GM19351 (cell line): ENCODE results near the gene TBC1D2.

Experiments
- ATAC-seq: cut with Tn5 transposase; IDR thresholded peaks from one replicate; pipeline ENCODE4 v1.9.1; 2021; ENCODE audit warnings: mild to moderate bottlenecking, moderate library complexity; ENCODE audit not compliant: unreplicated experiment

TBC1D2 gene

GRCh38 chr9:98219364-98219716 is 36.1 kb downstream of the TBC1D2 start:
- no peak for ATAC-seq

- ATAC-seq, result no peak
These were observed 36.7 kb downstream of the TBC1D2 start for GRCh38 chr9:98218562-98219363.

GRCh38 chr9:98217255-98217654 is 38.2 kb downstream of the TBC1D2 start:
- ATAC-seq, result no peak

- no peak for ATAC-seq
These were observed 39.1 kb downstream of the TBC1D2 start for GRCh38 chr9:98216391-98216790.

GRCh38 chr9:98215821-98216220 is 39.6 kb downstream of the TBC1D2 start:
- no peak for ATAC-seq

GRCh38 chr9:98215271-98215670 is 40.2 kb downstream of the TBC1D2 start:
- no peak for ATAC-seq

- ATAC-seq, result no peak
These were observed 40.6 kb downstream of the TBC1D2 start for GRCh38 chr9:98214811-98215210.

- no peak for ATAC-seq
These were observed 44.2 kb downstream of the TBC1D2 start for GRCh38 chr9:98211260-98211659.

GRCh38 chr9:98210435-98210834 is 45.0 kb downstream of the TBC1D2 start:
- ATAC-seq, result no peak

GRCh38 chr9:98209530-98209929 is 45.9 kb downstream of the TBC1D2 start:
- ATAC-seq, result no peak

- no peak for ATAC-seq
These were observed 46.8 kb downstream of the TBC1D2 start for GRCh38 chr9:98208635-98209034.

GRCh38 chr9:98207606-98208005 is 47.8 kb downstream of the TBC1D2 start:
- no peak for ATAC-seq

- no peak for ATAC-seq
These were observed 48.7 kb downstream of the TBC1D2 start for GRCh38 chr9:98206754-98207153.

- no peak for ATAC-seq
These were observed 50.8 kb downstream of the TBC1D2 start for GRCh38 chr9:98204692-98205091.

GRCh38 chr9:98203153-98203552 is 52.3 kb downstream of the TBC1D2 start:
- no peak for ATAC-seq

- ATAC-seq, result no peak
These were observed 53.2 kb downstream of the TBC1D2 start for GRCh38 chr9:98202252-98202651.

GRCh38 chr9:98201749-98202148 is 53.7 kb downstream of the TBC1D2 start:
- ATAC-seq, result no peak

GRCh38 chr9:98201102-98201501 is 54.3 kb downstream of the TBC1D2 start:
- ATAC-seq, result peak; percentile 66

GRCh38 chr9:98199388-98200033 is 55.9 kb downstream of the TBC1D2 start:
- ATAC-seq, result no peak

GRCh38 chr9:98195671-98196070 is 59.8 kb downstream of the TBC1D2 start:
- no peak for ATAC-seq

- ATAC-seq, result no peak
These were observed 62.0 kb downstream of the TBC1D2 start for GRCh38 chr9:98193336-98193944.
